Upper lobe of left lung (tissue), 4 donors: Measurements from ENCODE around the gene NSMF.

ENCODE experiments used
- CTCF ChIP-seq, 6 experiments: fragments of 450-650 bp in 4 of 6; fragments of 200-600 bp in 2 of 6; sonication (generic) in 2 of 6; IDR thresholded peaks; one replicate each; pipeline ENCODE4 v1.5.1; 2016 to 2019; ENCODE audit warnings: antibody characterized with exemption in 6 of 6
- EP300 ChIP-seq, 4 donors: sonication (generic); formaldehyde crosslinking; IDR thresholded peaks; one replicate each; pipeline ENCODE4 v1.5.1; 2017; ENCODE audit warnings: antibody characterized with exemption in 4 of 4, control low read depth in 2 of 4

- no peak for TF ChIP-seq CTCF (IDR thresholded peaks at IDR 0.05)
- no peak for TF ChIP-seq EP300 (IDR thresholded peaks at IDR 0.05)
Observed at GRCh38 chr9:137500666-137501397, 41.7 kb upstream of the NSMF start.
